Endothelial cell of umbilical vein (primary cell): ENCODE results near the gene ZNF423. TPM values are rescaled to one million over a fixed set of nuclear protein-coding genes. Genes with fewer than 3 reads are reported as not detected.

Experiments
- BruUV-seq: library from RNA; stranded (reverse); fragments of 400-500 nt; replicated peaks from 2 replicates; lab custom pipeline; 2021; lab: Mats Ljungman, UMichigan
- CTCF ChIA-PET: fragments of 300-600, 350-600 bp; sonication (Branson Sonifier 250); formaldehyde crosslinking; loops from one replicate; lab custom pipeline; 2021; ENCODE audit warnings: antibody characterized with exemption, inconsistent platforms; lab: Charles Lee
- POLR2A ChIA-PET: fragments of 300-600, 350-600 bp; sonication (Branson Sonifier 250); formaldehyde crosslinking; loops from one replicate; lab custom pipeline; 2021; ENCODE audit warnings: antibody characterized with exemption, inconsistent platforms; lab: Charles Lee
- DNase-seq: peaks from one replicate; pipeline ENCODE4 v3.0.0-alpha.2; 2011; ENCODE audit warnings: low read depth, low spot score
- FAIRE-seq: peaks from 2 replicates; lab custom pipeline; 2011; peaks lifted over from hg19 to GRCh38; lab: Jason Lieb, UNC
- H2AFZ ChIP-seq: 2 replicates; pipeline ENCODE4 v1.6.0; 2012; ENCODE audit warnings: low read depth, low read length, control low read depth, inconsistent platforms
- H3K27ac ChIP-seq: 2 replicates; pipeline ENCODE4 v1.5.1; 2011; ENCODE audit warnings: low read depth, mild to moderate bottlenecking, control low read depth, low read length, moderate library complexity; ENCODE audit not compliant: insufficient read depth
- H3K27me3 ChIP-seq, 2 experiments: 2 replicates each; pipeline versions ENCODE4 v1.6.0 to v1.6.1; 2011; ENCODE audit warnings: low read length in 2 of 2, mixed read lengths in 1 of 2; ENCODE audit not compliant: control insufficient read depth in 2 of 2, insufficient read depth in 2 of 2
- H3K36me3 ChIP-seq, 2 experiments: 2 replicates in 1 of 2; 3 replicates in 1 of 2; pipeline ENCODE4 v1.5.1; 2011; ENCODE audit warnings: low read length in 2 of 2, mild to moderate bottlenecking in 1 of 2, moderate library complexity in 1 of 2; ENCODE audit not compliant: control insufficient read depth in 2 of 2, insufficient read depth in 2 of 2; ENCODE audit errors: extremely low read depth in 1 of 2
- H3K4me1 ChIP-seq: 3 replicates; pipeline ENCODE4 v1.5.1; 2011; ENCODE audit warnings: mild to moderate bottlenecking, low read length; ENCODE audit not compliant: control insufficient read depth, insufficient read depth; ENCODE audit errors: extremely low read depth
- H3K4me2 ChIP-seq: 2 replicates; pipeline ENCODE4 v1.6.1; 2011; ENCODE audit warnings: low read length, control low read depth, mixed read lengths; ENCODE audit not compliant: insufficient read depth
- H3K4me3 ChIP-seq, 3 experiments: fragments of 200-600 bp in 1 of 3; sonication (generic), shearing (Covaris generic) in 1 of 3; replicated peaks in 1 of 3; 2 replicates each; pipeline ENCODE4 v1.5.1; 2011 to 2016; ENCODE audit warnings: control low read depth in 3 of 3, low read length in 3 of 3, mild to moderate bottlenecking in 2 of 3, inconsistent platforms in 1 of 3, low read depth in 1 of 3, moderate library complexity in 1 of 3; ENCODE audit not compliant: insufficient read depth in 1 of 3
- H3K79me2 ChIP-seq: 2 replicates; pipeline ENCODE4 v1.6.0; 2012; ENCODE audit warnings: low read length, inconsistent platforms; ENCODE audit not compliant: control insufficient read depth, insufficient read depth
- H3K9ac ChIP-seq: replicated peaks from 2 replicates; pipeline ENCODE3; 2011; ENCODE audit warnings: low read length, control low read depth; ENCODE audit not compliant: insufficient read depth; ENCODE audit errors: extremely low read depth
- H3K9me1 ChIP-seq: replicated peaks from 3 replicates; pipeline ENCODE4 v1.6.0; 2011; ENCODE audit warnings: mild to moderate bottlenecking, low read length; ENCODE audit not compliant: control insufficient read depth, insufficient read depth; ENCODE audit errors: extremely low read depth
- H3K9me3 ChIP-seq: replicated peaks from 2 replicates; pipeline ENCODE4 v1.5.1; 2012; ENCODE audit warnings: low read length, inconsistent platforms; ENCODE audit not compliant: control insufficient read depth, insufficient read depth
- H4K20me1 ChIP-seq: replicated peaks from 2 replicates; pipeline ENCODE3; 2011; ENCODE audit warnings: mild to moderate bottlenecking, low read length; ENCODE audit not compliant: control insufficient read depth, insufficient read depth; ENCODE audit errors: extremely low read depth
- CTCF ChIP-seq, 2 donors: IDR thresholded peaks; 1 replicate in 1 of 2; 2 replicates in 1 of 2; pipeline ENCODE4 v1.5.1; 2011; ENCODE audit warnings: low read length in 2 of 2, mild to moderate bottlenecking in 2 of 2, moderate library complexity in 2 of 2, control low read depth in 1 of 2, inconsistent platforms in 1 of 2, low read depth in 1 of 2; ENCODE audit not compliant: insufficient read depth in 1 of 2; ENCODE audit errors: extremely low read depth in 1 of 2
- EZH2 ChIP-seq: IDR thresholded peaks from 2 replicates; pipeline ENCODE4 v1.6.1; 2012; ENCODE audit warnings: borderline replicate concordance, low read depth, mild to moderate bottlenecking, moderate library complexity, low read length, inconsistent platforms; ENCODE audit not compliant: severe bottlenecking
- JUN ChIP-seq: IDR thresholded peaks from 2 replicates; pipeline ENCODE4 v1.6.1; 2011; ENCODE audit warnings: borderline replicate concordance, low read depth; ENCODE audit not compliant: insufficient read length, insufficient read depth
- MAX ChIP-seq: IDR thresholded peaks from 2 replicates; pipeline ENCODE4 v1.6.1; 2011; ENCODE audit not compliant: insufficient read depth, insufficient read length
- MYC ChIP-seq: IDR thresholded peaks from one replicate; pipeline ENCODE4 v1.6.1; 2011; ENCODE audit warnings: mild to moderate bottlenecking, low read depth, low read length
- POLR2A ChIP-seq: IDR thresholded peaks from 2 replicates; pipeline ENCODE4 v1.6.1; 2012; ENCODE audit warnings: low read depth, mild to moderate bottlenecking, control low read depth, low read length
- POLR2AphosphoS5 ChIP-seq: IDR thresholded peaks from 2 replicates; pipeline ENCODE4 v1.6.1; 2012; ENCODE audit warnings: low read depth, mild to moderate bottlenecking, control low read depth, low read length, moderate library complexity; ENCODE audit not compliant: insufficient read depth
- dilution Hi-C: fragments of 300-500 bp; cut with MboI; formaldehyde crosslinking; loops from one replicate; pipeline ENCODE4 v1.15.0; 2019; ENCODE audit warnings: low sequenced_read_pairs; ENCODE audit not compliant: extremely low pct_ligation_motif_present
- intact Hi-C: fragments of 100-400 bp; cut with micrococcal nuclease; formaldehyde crosslinking; loops from one replicate; pipeline ENCODE4 v1.10.0; 2022
- polyA plus RNA-seq, 4 experiments: library from polyadenylated mRNA; depleted of rRNA in 3 of 4; stranded (reverse) in 3 of 4; unstranded in 1 of 4; fragments of >200 nt; gene quantifications; 2 replicates each; pipeline versions ENCODE4 v1.2.1 to v1.2.3, GENCODE V29; 2011 to 2012; ENCODE audit warnings: missing spikeins in 1 of 4
- total RNA-seq: library from RNA; stranded (reverse); gene quantifications from 2 replicates; pipeline ENCODE4 v1.2.3, GENCODE V29; 2021

ZNF423 gene
- total and polyA plus RNA-seq, 2 donors (not counting 3 experiments of a cell fraction or from before 2014, with no cell fraction given): 2.2 to 8.1 TPM

DNA sequence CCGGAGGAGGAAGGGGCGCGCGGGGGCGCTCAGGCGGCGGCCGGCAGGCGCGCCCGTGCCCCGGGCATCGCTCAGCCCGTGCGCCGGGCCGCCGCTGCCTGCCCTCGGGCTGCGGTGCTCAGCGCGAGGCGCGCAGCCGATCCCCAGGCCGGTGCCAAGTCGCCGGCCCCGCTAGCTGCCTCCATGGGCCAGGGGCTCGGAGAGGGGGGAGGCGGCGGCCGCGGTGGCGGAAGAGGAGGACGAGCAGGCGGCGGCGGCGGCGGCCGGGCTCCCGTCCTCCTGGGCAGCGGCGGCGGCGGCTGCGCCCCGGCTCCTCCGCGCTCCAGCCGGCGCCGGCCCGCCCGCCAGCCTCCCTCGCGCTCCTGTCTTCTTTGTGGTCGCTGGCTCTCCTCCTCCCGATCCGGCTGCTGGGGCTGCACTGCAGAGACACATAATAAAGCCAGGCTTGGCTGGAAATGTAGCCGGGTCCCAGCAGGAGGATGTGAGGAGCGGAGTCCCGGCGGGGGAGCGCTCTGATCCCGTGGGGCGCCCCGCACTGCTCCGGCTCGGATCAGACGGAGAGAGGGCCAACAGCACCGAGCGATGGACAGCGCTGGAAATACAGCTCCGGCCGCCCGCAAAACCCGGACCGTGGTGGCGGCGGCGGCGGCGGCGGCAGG, 889 bp upstream of the ZNF423 start:
- H4K20me1 ChIP-seq: no peaks in the 10 kb centered on the region
- BruUV-seq: no TSS peak
- H3K27me3 ChIP-seq: peaks cover 26 to 52% of the 10 kb centered on the region in 2 experiments
- H3K9ac ChIP-seq: no peak overlapping the region
- peaks cover 19% of the 10 kb centered on the region for H3K4me1 ChIP-seq
- CTCF ChIA-PET: interaction anchor here (0.6 to 4.4 kb wide), 52 partner anchors 8 to 498 kb away, joined by 3 to 44 read pairs (median 4); partner anchors contain the start of genes CNEP1R1 and HEATR3
- H3K79me2 ChIP-seq: no peaks in the 10 kb centered on the region
- no peaks in the 10 kb centered on the region for H3K9me1 ChIP-seq
- peak overlapping the region in 2 of 3 experiments; percentile 48 to 56 for H3K4me3 ChIP-seq
- H3K27ac ChIP-seq: no peak overlapping the region
- DNase-seq (peak; percentile 77), FAIRE-seq (peak; percentile 72)
- peak overlapping the region; percentile 69 for H3K4me2 ChIP-seq
- dilution Hi-C loops (no loop called here), intact Hi-C loops (loop anchor here (1.0 to 5.0 kb wide), 10 partner anchors 20 to 448 kb away; no protein-coding TSS in a partner anchor)
- peak overlapping the region; percentile 69 for H2AFZ ChIP-seq
- H3K36me3 ChIP-seq: no peaks in the 10 kb centered on the region
- H3K9me3 ChIP-seq: no peaks in the 10 kb centered on the region
- POLR2A ChIA-PET: no interaction called here
- peak; percentile 12 to 60 for TF ChIP-seq CTCF (IDR thresholded peaks at IDR 0.05; ENCODE audit: extremely low read depth in 1 of 2, insufficient read depth in 1 of 2, low read depth in 1 of 2, low read length in 2 of 2)
- no peak for TF ChIP-seq POLR2AphosphoS5

DNA sequence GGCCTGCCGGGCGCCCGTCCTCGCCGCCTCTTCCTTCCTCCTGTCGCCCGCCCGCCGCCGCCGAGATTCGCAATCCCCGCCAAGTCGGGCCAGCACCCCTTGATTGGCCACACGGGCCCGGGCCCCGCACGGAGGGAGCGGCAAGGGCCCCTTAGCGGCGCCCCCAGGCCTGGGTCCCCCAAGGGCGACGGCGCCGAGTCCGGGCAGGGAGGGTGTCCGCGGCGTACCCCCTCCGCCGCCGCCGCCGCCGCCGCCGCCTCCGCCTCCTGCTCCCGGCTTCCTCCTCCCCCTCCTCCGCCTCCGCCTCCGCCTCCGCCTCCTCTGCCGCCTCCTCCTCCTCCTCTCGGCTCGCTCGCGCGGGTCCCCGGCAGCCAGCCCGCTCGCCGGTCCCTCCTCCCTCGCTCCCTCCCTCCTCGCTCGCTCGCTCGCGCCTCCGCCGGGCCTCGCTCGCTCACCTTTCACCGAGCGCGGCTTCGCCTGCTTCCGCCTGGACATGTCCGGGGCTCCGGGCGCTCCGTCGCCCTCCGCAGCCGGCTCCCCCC, 561 bp downstream of the ZNF423 start:
- Histone ChIP-seq H3K79me2 (no peaks in the 10 kb centered on the region), H3K9ac (peak overlapping the region; percentile 58), H3K9me1 (no peaks in the 10 kb centered on the region), H3K4me1 (peaks cover 31% of the 10 kb centered on the region), H3K27ac (peak overlapping the region; percentile 19), H2AFZ (peak overlapping the region; percentile 81), H3K4me2 (peak overlapping the region; percentile 67), H3K9me3 (no peaks in the 10 kb centered on the region), H4K20me1 (no peaks in the 10 kb centered on the region), H3K36me3 (no peaks in the 10 kb centered on the region), H3K27me3 (peaks cover 34 to 54% of the 10 kb centered on the region in 2 experiments), H3K4me3 (peak overlapping the region; percentile 48 to 92 (median 49))
- peak; percentile 73 for DNase-seq
- BruUV-seq: no TSS peak
- FAIRE-seq: peak; percentile 21
- intact Hi-C loops (loop anchor here (1.0 to 5.0 kb wide), 5 partner anchors 67 to 413 kb away; no protein-coding TSS in a partner anchor), dilution Hi-C loops (no loop called here)
- ChIA-PET CTCF (interaction anchor here (1.1 to 3.7 kb wide), 2 partner anchors 185 to 262 kb away, joined by 3 to 12 read pairs; no protein-coding TSS in a partner anchor), POLR2A (no interaction called here)
- TF ChIP-seq EZH2 (no peak), JUN (no peak), POLR2AphosphoS5 (peak; percentile 83), POLR2A (peak; percentile 73), MYC (no peak), MAX (no peak), CTCF (IDR thresholded peaks at IDR 0.05; ENCODE audit: extremely low read depth in 1 of 2, insufficient read depth in 1 of 2, low read depth in 1 of 2, low read length in 2 of 2) (no peak)
